K562 (cell line): ENCODE measurements around the gene B3GALT4. TPM values are rescaled to one million over a fixed set of nuclear protein-coding genes. Genes with fewer than 3 reads are reported as not detected.

Source experiments
- ARID4B ChIP-seq: sonication (generic); formaldehyde crosslinking; IDR thresholded peaks from 2 replicates; pipeline ENCODE4 v1.8.0; 2022; ENCODE audit warnings: mild to moderate bottlenecking, missing genetic modification reagents
- FOSL1 ChIP-seq: fragments of 200-800 bp; sonication (Bioruptor generic); conservative IDR thresholded peaks from 2 replicates; pipeline ENCODE4 v1.6.1; 2016; ENCODE audit warnings: missing genetic modification characterization, missing compliant biosample characterization
- FOXK1 ChIP-seq: sonication (generic); formaldehyde crosslinking; IDR thresholded peaks from 2 replicates; pipeline ENCODE4 v1.8.0; 2022; ENCODE audit warnings: missing genetic modification reagents, mild to moderate bottlenecking, borderline replicate concordance
- GATA2 ChIP-seq: sonication (generic); formaldehyde crosslinking; IDR thresholded peaks from 2 replicates; pipeline ENCODE4 v1.4.0; 2020; ENCODE audit warnings: mild to moderate bottlenecking, missing genetic modification reagents
- HDAC1 ChIP-seq, 2 experiments: fragments of 450-650 bp; IDR thresholded peaks; 2 replicates each; pipeline ENCODE4 v1.6.1; 2016 to 2017; ENCODE audit warnings: inconsistent platforms in 1 of 2, mild to moderate bottlenecking in 1 of 2, moderate library complexity in 1 of 2
- HLTF ChIP-seq: fragments of 450-650 bp; IDR thresholded peaks from 2 replicates; pipeline ENCODE4 v1.6.1; 2016
- LARP7 ChIP-seq: fragments of 450-650 bp; IDR thresholded peaks from 2 replicates; pipeline ENCODE4 v1.6.1; 2016
- PREB ChIP-seq: sonication (generic); formaldehyde crosslinking; IDR thresholded peaks from 2 replicates; pipeline ENCODE4 v1.8.1; 2023; ENCODE audit warnings: mild to moderate bottlenecking, missing genetic modification reagents
- RBM39 ChIP-seq: fragments of 200-400 bp; formaldehyde crosslinking; optimal IDR thresholded peaks from 2 replicates; pipeline ENCODE3; 2018; ENCODE audit warnings: low read depth, low read length
- SMARCA5 ChIP-seq: fragments of 450-650 bp; IDR thresholded peaks from 2 replicates; pipeline ENCODE4 v1.6.1; 2016
- SNIP1 ChIP-seq: fragments of 450-650 bp; IDR thresholded peaks from 2 replicates; pipeline ENCODE4 v1.7.1; 2017; ENCODE audit warnings: low read depth, mild to moderate bottlenecking
- TRIM25 ChIP-seq: fragments of 450-650 bp; IDR thresholded peaks from 2 replicates; pipeline ENCODE4 v1.7.0; 2016; ENCODE audit warnings: borderline replicate concordance
- ZNF232 ChIP-seq: sonication (generic); formaldehyde crosslinking; IDR thresholded peaks from 2 replicates; pipeline ENCODE4 v1.8.0; 2022; ENCODE audit warnings: mild to moderate bottlenecking, missing genetic modification reagents
- ZNF324 ChIP-seq: fragments of 250-450 bp; sonication (Bioruptor Pico); IDR thresholded peaks from 2 replicates; pipeline ENCODE4 v1.4.0; 2020; ENCODE audit warnings: mild to moderate bottlenecking
- ZNF584 ChIP-seq: fragments of 200-800 bp; sonication (Bioruptor generic); IDR thresholded peaks from 2 replicates; pipeline ENCODE4 v1.6.1; 2016; ENCODE audit warnings: low read depth, mild to moderate bottlenecking, missing genetic modification characterization, missing compliant biosample characterization
- ZNF695 ChIP-seq: fragments of 450-650 bp; formaldehyde crosslinking; IDR thresholded peaks from 2 replicates; pipeline ENCODE4 v1.4.0; 2020; ENCODE audit warnings: mild to moderate bottlenecking, moderate library complexity
- ZNF696 ChIP-seq: fragments of 250-450 bp; sonication (Bioruptor Pico); conservative IDR thresholded peaks from 2 replicates; pipeline ENCODE4 v1.4.0; 2020; ENCODE audit warnings: mild to moderate bottlenecking, moderate library complexity
- polyA plus RNA-seq, 8 experiments: library from polyadenylated mRNA; depleted of rRNA in 4 of 8; stranded (reverse) in 5 of 8; unstranded in 3 of 8; fragments of >200 nt; fragmentation: Nextera tagmentation in 2 of 8; fragmentation: Illumina TruSeq in 1 of 8; extraction: Ambion mirVana in 2 of 8; extraction: Trizol in 1 of 8; gene quantifications; 2 replicates each; pipeline versions ENCODE4 v1.2.1 to v1.2.3, GENCODE V29; 2011 to 2014; ENCODE audit warnings: inconsistent platforms in 1 of 8, missing spikeins in 1 of 8
- total RNA-seq, 7 experiments: library from RNA; depleted of rRNA in 6 of 7; stranded (reverse); fragments of >200 nt in 6 of 7; fragmentation: Illumina TruSeq in 2 of 7; extraction: Trizol in 2 of 7; gene quantifications; 2 replicates each; pipeline versions ENCODE4 v1.2.1 to v1.2.3, GENCODE V29; 2011 to 2021; ENCODE audit warnings: low replicate concordance in 1 of 7

The B3GALT4 gene
- total and polyA plus RNA-seq, 9 of the 15 experiments (the other 6 are each of a cell fraction or from before 2014, with no cell fraction given) = 0.11 to 1.3 (median 0.53) TPM; not detected in 1

GRCh38 chr6:33288921-33289783 lies 12.2 kb downstream of the B3GALT4 start, which contains the start of the genes PFDN6 and WDR46 (continued):
- TF ChIP-seq PREB (CRISPR knock-in tag) (0 out of 2 replicates have a peak, but pooled peaks have one; percentile 80), FOXK1 (CRISPR knock-in tag) (peak; percentile 96; the same call in 1 of the 2 replicates), ZNF696 (CRISPR knock-in tag) (no peak), ARID4B (peak; percentile 98), SNIP1 (no peak), LARP7 (0 out of 2 replicates have a peak, but pooled peaks have one; percentile 55), RBM39 (no peak), HLTF (no peak), HDAC1 (IDR thresholded peaks at IDR 0.05) (peak; percentile 92 to 100; a peak in 3 of 4 replicates), GATA2 (CRISPR knock-in tag) (peak; percentile 24; the same call in 1 of the 2 replicates), ZNF232 (CRISPR knock-in tag) (no peak), ZNF324 (CRISPR knock-in tag) (no peak), SMARCA5 (no peak), TRIM25 (no peak), ZNF695 (CRISPR knock-in tag) (no peak), ZNF584 (CRISPR knock-in tag) (peak; percentile 88; the same call in 1 of the 2 replicates), FOSL1 (peak; percentile 63)
